Neural crest cell (in vitro differentiated cells): ENCODE results near the gene KLF2. TPM values are rescaled to one million over a fixed set of nuclear protein-coding genes. Genes with fewer than 3 reads are reported as not detected.

ENCODE experiments used
- DNase-seq: peaks from one replicate; pipeline ENCODE4 v3.0.0; 2021; ENCODE audit warnings: low read depth, mixed read lengths, low spot score
- H3K27ac Mint-ChIP-seq: one replicate; pipeline ENCODE4 v1.8.0; 2021; ENCODE audit warnings: mild to moderate bottlenecking, mixed read lengths; ENCODE audit not compliant: unreplicated experiment
- H3K27me3 Mint-ChIP-seq: 2 replicates; pipeline ENCODE4 v1.8.0; 2021; ENCODE audit warnings: low read depth, mild to moderate bottlenecking, mixed read lengths
- H3K36me3 Mint-ChIP-seq: 2 replicates; pipeline ENCODE4 v1.8.0; 2021; ENCODE audit warnings: low read depth, mild to moderate bottlenecking, mixed read lengths
- H3K4me1 Mint-ChIP-seq: 2 replicates; pipeline ENCODE4 v1.8.0; 2021; ENCODE audit warnings: mixed read lengths
- H3K4me3 Mint-ChIP-seq: one replicate; pipeline ENCODE4 v1.8.0; 2021; ENCODE audit warnings: mild to moderate bottlenecking, mixed read lengths
- H3K9me3 Mint-ChIP-seq: 2 replicates; pipeline ENCODE4 v1.8.0; 2021; ENCODE audit warnings: mixed read lengths
- CTCF ChIP-seq: fragments of 200-600 bp; sonication (generic); conservative IDR thresholded peaks from 2 replicates; pipeline ENCODE4 v1.5.0; 2021; ENCODE audit warnings: antibody characterized with exemption, mild to moderate bottlenecking
- total RNA-seq: library from RNA; stranded (reverse); gene quantifications from 2 replicates; pipeline ENCODE4 v1.2.1, GENCODE V29; 2021

KLF2 gene
- total RNA-seq, 1 donor from 2014 or later = 0.54 TPM

GRCh38 chr19:16295057-16295456 lies 29.6 kb upstream of the KLF2 start:
- Mint-ChIP-seq H3K4me3 (no peak overlapping the region), H3K27ac (no peak overlapping the region), H3K27me3 (no peaks in the 10 kb centered on the region)

GRCh38 chr19:16296713-16297112 lies 27.9 kb upstream of the KLF2 start:
- no peak for DNase-seq
- Mint-ChIP-seq H3K36me3 (no peaks in the 10 kb centered on the region), H3K27me3 (no peaks in the 10 kb centered on the region), H3K27ac (no peak overlapping the region), H3K4me3 (no peak overlapping the region), H3K4me1 (no peaks in the 10 kb centered on the region), H3K9me3 (no peaks in the 10 kb centered on the region)
- TF ChIP-seq CTCF = no peak

More at GRCh38 chr19:16295057-16295456, 29.6 kb upstream of the KLF2 start:
- Mint-ChIP-seq H3K36me3 (no peaks in the 10 kb centered on the region), H3K4me1 (no peaks in the 10 kb centered on the region), H3K9me3 (no peaks in the 10 kb centered on the region)
- TF ChIP-seq CTCF = no peak
- no peak for DNase-seq

- DNase-seq = no peak
- no peaks in the 10 kb centered on the region for H3K4me1 Mint-ChIP-seq
- H3K4me3 Mint-ChIP-seq = no peak overlapping the region
- H3K9me3 Mint-ChIP-seq = no peaks in the 10 kb centered on the region
- no peak for TF ChIP-seq CTCF
- H3K27me3 Mint-ChIP-seq = no peaks in the 10 kb centered on the region
- H3K27ac Mint-ChIP-seq = no peak overlapping the region
- no peaks in the 10 kb centered on the region for H3K36me3 Mint-ChIP-seq
Observed at GRCh38 chr19:16297575-16298178, 26.9 kb upstream of the KLF2 start.

GRCh38 chr19:16298334-16298733 lies 26.3 kb upstream of the KLF2 start:
- Mint-ChIP-seq H3K27ac (no peak overlapping the region), H3K27me3 (no peaks in the 10 kb centered on the region), H3K36me3 (no peaks in the 10 kb centered on the region), H3K4me1 (no peaks in the 10 kb centered on the region), H3K4me3 (no peak overlapping the region), H3K9me3 (no peaks in the 10 kb centered on the region)
- TF ChIP-seq CTCF = no peak
- no peak for DNase-seq

- Mint-ChIP-seq H3K4me1 (no peaks in the 10 kb centered on the region), H3K27me3 (peaks cover 4% of the 10 kb centered on the region), H3K9me3 (no peaks in the 10 kb centered on the region), H3K27ac (no peak overlapping the region), H3K36me3 (no peaks in the 10 kb centered on the region), H3K4me3 (no peak overlapping the region)
- no peak for DNase-seq
- TF ChIP-seq CTCF = no peak
Observed at GRCh38 chr19:16301999-16302694, 22.5 kb upstream of the KLF2 start.
